Adrenal gland (tissue), 12 donors: ENCODE results near the gene CDH15. TPM values are rescaled to one million over a fixed set of nuclear protein-coding genes. Genes with fewer than 3 reads are reported as not detected.

ENCODE experiments used
- DNase-seq, 7 donors: peaks; one replicate each; pipeline ENCODE4 v3.0.0-alpha.2; 2019 to 2020
- H3K27ac ChIP-seq, 5 donors: fragments of 200-600 bp; sonication (generic) in 4 of 5; 1 replicate in 3 of 5; 2 replicates in 2 of 5; pipeline versions ENCODE4 v1.5.1 to v1.8.0; 2016 to 2020; ENCODE audit warnings: mild to moderate bottlenecking in 1 of 5
- H3K27me3 ChIP-seq: fragments of 200-600 bp; 2 replicates; pipeline ENCODE4 v1.8.0; 2021
- H3K36me3 ChIP-seq, 2 donors: fragments of 200-600 bp; replicated peaks in 1 of 2; 1 replicate in 1 of 2; 2 replicates in 1 of 2; pipeline versions ENCODE4 v1.5.1 to v1.8.0; 2018 to 2022
- H3K4me1 ChIP-seq, 2 donors: fragments of 200-600 bp; replicated peaks in 1 of 2; 1 replicate in 1 of 2; 2 replicates in 1 of 2; pipeline versions ENCODE4 v1.5.1 to v1.8.0; 2018 to 2021
- H3K4me3 ChIP-seq, 4 donors: fragments of 200-600 bp; sonication (generic) in 3 of 4; one replicate each; pipeline ENCODE4 v1.5.1; 2016 to 2018
- H3K9me3 ChIP-seq, 3 donors: fragments of 200-600 bp; sonication (generic) in 1 of 3; replicated peaks in 1 of 3; 1 replicate in 2 of 3; 2 replicates in 1 of 3; pipeline versions ENCODE4 v1.5.1 to v1.8.0; 2016 to 2021
- CTCF ChIP-seq, 6 experiments: fragments of 450-650 bp in 4 of 6; fragments of 200-600 bp in 2 of 6; sonication (generic) in 1 of 6; IDR thresholded peaks; 1 replicate in 5 of 6; 2 replicates in 1 of 6; pipeline versions ENCODE4 v1.5.1 to v1.8.0; 2016 to 2021; ENCODE audit warnings: antibody characterized with exemption in 6 of 6, mild to moderate bottlenecking in 2 of 6, moderate library complexity in 1 of 6
- POLR2A ChIP-seq, 2 donors: fragments of 450-650 bp; IDR thresholded peaks; one replicate each; pipeline ENCODE4 v1.6.1; 2017; ENCODE audit warnings: antibody characterized with exemption in 2 of 2, mild to moderate bottlenecking in 2 of 2, moderate library complexity in 1 of 2
- WGBS, 4 donors: extraction: QIAGEN DNeasy Blood & Tissue Kit in 2 of 4; methylation state at CpG; one replicate each; pipeline versions ENCODE4 v1.1.5 to v1.1.7; 2013 to 2017; 5-methylcytosine and 5-hydroxymethylcytosine counted together
- intact Hi-C, 2 donors: fragments of 100-400 bp; cut with DNase I; formaldehyde crosslinking; loops; one replicate each; pipeline versions ENCODE4 v1.14.1 to v1.15.0; 2022 to 2023
- polyA plus RNA-seq, 3 donors: library from polyadenylated mRNA; stranded (reverse); fragments of 200-250 nt in 2 of 3; fragments of 350-450 nt in 1 of 3; fragmentation: Illumina TruSeq in 1 of 3; extraction: RNeasy Lipid Tissue Mini Kit (QIAGEN cat#74804) in 1 of 3; gene quantifications; one replicate each; pipeline ENCODE4 v1.2.3, GENCODE V29; 2013 to 2014
- total RNA-seq, 9 donors: library from RNA; depleted of rRNA in 4 of 9; stranded (reverse); fragments of >200 nt in 4 of 9; fragments of 120-200 nt in 1 of 9; fragmentation: NEBNext Ultra II Directional in 1 of 9; extraction: Animal tissue kit (Norgen Biotek cat#: 25700) in 1 of 9; gene quantifications; one replicate each; pipeline versions ENCODE4 v1.1.0 to v1.2.4, GENCODE V29; 2013 to 2023
- donor health status: healthy with polysubstance abuse.
- donor health status: Bipolar disorder and iron deficiency.
- donor health status: DM: yes; HTN: yes; CAD: no.
- donor health status: DM: no; HTN: no; CAD: no.
- donor health status: DM: no; HTN: no; CAD: no.
- donor health status: DM: yes; HTN: yes; CAD: no.

The CDH15 gene
- total and polyA plus RNA-seq, 12 donors = 0.05 to 0.32 (median 0.17) TPM; not detected in 1

GRCh38 chr16:89123831-89124100 is 47.8 kb upstream of the CDH15 start:
- H3K27ac ChIP-seq = peak overlapping the region in 1 of 5 donors; percentile 88
- TF ChIP-seq CTCF (IDR thresholded peaks at IDR 0.05) (no peak), POLR2A (IDR thresholded peaks at IDR 0.05) (no peak)
- peaks cover 8 to 17% of the 10 kb centered on the region in 2 donors for H3K4me1 ChIP-seq
- peaks cover 0 to 10% of the 10 kb centered on the region in 2 donors for H3K36me3 ChIP-seq
- no peak overlapping the region for H3K4me3 ChIP-seq
- H3K27me3 ChIP-seq = no peaks in the 10 kb centered on the region
- DNase-seq = no peak
- 92 to 97% (median 96%) methylated on average over 12 of the region's 12 CpGs for WGBS, 4 donors
- intact Hi-C loops = no loop called here
- H3K9me3 ChIP-seq = no peaks in the 10 kb centered on the region

DNA sequence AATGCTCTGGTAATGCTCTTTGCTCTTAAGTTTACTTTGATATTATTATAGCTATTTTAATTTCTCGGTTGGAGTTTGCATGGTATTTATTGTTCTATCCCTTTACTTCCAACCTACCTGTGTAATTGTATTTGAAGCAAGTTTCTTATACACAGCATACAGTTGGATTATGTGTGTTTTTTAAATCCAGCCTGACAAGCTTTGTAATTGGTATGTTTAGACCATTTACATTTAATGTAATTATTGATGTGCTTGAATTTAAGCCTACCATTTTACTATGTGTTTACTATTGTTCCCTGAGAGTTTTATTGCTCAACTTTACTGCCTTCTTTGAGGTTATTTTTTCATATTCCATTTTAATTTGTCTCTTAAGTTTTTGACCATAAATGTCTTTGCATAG is 42.2 kb upstream of the CDH15 start:
- H3K27ac ChIP-seq = no peak overlapping the region
- intact Hi-C loops = no loop called here
- no peak for DNase-seq
- no peak overlapping the region for H3K4me3 ChIP-seq
- TF ChIP-seq CTCF (IDR thresholded peaks at IDR 0.05) (no peak), POLR2A (IDR thresholded peaks at IDR 0.05) (no peak)
- no peaks in the 10 kb centered on the region for H3K27me3 ChIP-seq
- no peaks in the 10 kb centered on the region for H3K4me1 ChIP-seq
- no peaks in the 10 kb centered on the region for H3K9me3 ChIP-seq
- 97 to 100% (median 98%) methylated on average over 1 of the region's 1 CpG for WGBS, 4 donors
- H3K36me3 ChIP-seq = peaks cover 0 to 17% of the 10 kb centered on the region in 2 donors

GRCh38 chr16:89130448-89130847 is 41.1 kb upstream of the CDH15 start:
- Histone ChIP-seq H3K27me3 (no peaks in the 10 kb centered on the region), H3K4me3 (no peak overlapping the region), H3K36me3 (peaks cover 0 to 22% of the 10 kb centered on the region in 2 donors), H3K9me3 (no peaks in the 10 kb centered on the region), H3K27ac (no peak overlapping the region), H3K4me1 (no peaks in the 10 kb centered on the region)
- intact Hi-C loops = no loop called here
- DNase-seq = no peak
- 96 to 99% (median 99%) methylated on average over 5 of the region's 5 CpGs for WGBS, 4 donors
- TF ChIP-seq CTCF (IDR thresholded peaks at IDR 0.05) = no peak
- no peak for TF ChIP-seq POLR2A (IDR thresholded peaks at IDR 0.05)

DNA sequence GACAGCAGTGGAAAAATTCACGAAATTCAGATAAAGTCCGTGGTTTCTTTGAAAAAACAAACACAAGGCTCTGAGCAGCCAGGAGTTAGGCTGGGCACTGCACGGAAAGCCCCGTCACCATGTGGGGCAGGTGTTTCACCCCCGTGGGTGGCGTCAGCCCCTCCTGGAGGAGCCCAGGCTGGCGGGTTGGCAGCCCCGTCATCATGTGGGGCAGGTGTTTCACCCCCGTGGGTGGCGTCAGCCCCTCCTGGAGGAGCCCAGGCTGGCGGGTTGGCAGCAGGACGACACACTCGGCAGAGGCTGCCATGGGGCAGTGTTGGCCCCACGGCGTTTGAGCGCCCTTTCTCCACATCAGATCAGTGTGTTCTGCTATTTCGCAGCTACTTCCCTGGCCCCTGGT is 39.8 kb upstream of the CDH15 start:
- 92 to 97% (median 96%) methylated on average over 14 to 17 of the region's 17 CpGs for WGBS, 4 donors
- intact Hi-C loops = no loop called here

More for the DNA sequence above, 39.8 kb upstream of the CDH15 start:
- Histone ChIP-seq H3K27ac (no peak overlapping the region), H3K4me1 (no peaks in the 10 kb centered on the region), H3K27me3 (no peaks in the 10 kb centered on the region), H3K36me3 (peaks cover 0 to 31% of the 10 kb centered on the region in 2 donors), H3K4me3 (no peak overlapping the region), H3K9me3 (no peaks in the 10 kb centered on the region)
- no peak for TF ChIP-seq POLR2A (IDR thresholded peaks at IDR 0.05)
- TF ChIP-seq CTCF (IDR thresholded peaks at IDR 0.05) = no peak
- peak in 1 of 7 donors; percentile 2 for DNase-seq
